ENCODE results near the gene MAP2K6. TPM values are rescaled to one million over a fixed set of nuclear protein-coding genes. Genes with fewer than 3 reads are reported as not detected.

Gene MAP2K6
- total and polyA plus RNA-seq, 3 donors from 2014 or later = 2.6 to 2.8 (median 2.7) TPM

GRCh38 chr17:69451416-69452394 is 37.2 kb downstream of the MAP2K6 start:
- H3K4me1 ChIP-seq = no peaks in the 10 kb centered on the region
- no peaks in the 10 kb centered on the region for H3K36me3 ChIP-seq (ENCODE audit: low read depth, missing control alignments)
- 93 to 95% methylated on average over 8 of the region's 8 CpGs for WGBS, 2 donors
- H3K9me3 ChIP-seq = no peaks in the 10 kb centered on the region
- DNase-seq = no peak
- H3K27ac ChIP-seq = no peak overlapping the region
- intact Hi-C loops (cut with DNase I; ENCODE audit: low total_unique reads) = no loop called here
- TF ChIP-seq CTCF (IDR thresholded peaks at IDR 0.05) (no peak), POLR2A (IDR thresholded peaks at IDR 0.05) (no peak)
- no peak overlapping the region for H3K4me3 ChIP-seq
- no peaks in the 10 kb centered on the region for H3K27me3 ChIP-seq

- no peaks in the 10 kb centered on the region for H3K36me3 ChIP-seq (ENCODE audit: low read depth, missing control alignments)
- H3K4me3 ChIP-seq = no peak overlapping the region
- no peak overlapping the region for H3K27ac ChIP-seq
- 93 to 95% methylated on average over 8 of the region's 8 CpGs for WGBS, 2 donors
- no peak for DNase-seq
- H3K9me3 ChIP-seq = no peaks in the 10 kb centered on the region
- H3K4me1 ChIP-seq = no peaks in the 10 kb centered on the region
- intact Hi-C loops (cut with DNase I; ENCODE audit: low total_unique reads) = no loop called here
- no peaks in the 10 kb centered on the region for H3K27me3 ChIP-seq
- TF ChIP-seq CTCF (IDR thresholded peaks at IDR 0.05) (no peak), POLR2A (IDR thresholded peaks at IDR 0.05) (no peak)
Observed at GRCh38 chr17:69452664-69453260, 38.3 kb downstream of the MAP2K6 start.

GRCh38 chr17:69454051-69454450 is 39.6 kb downstream of the MAP2K6 start:
- intact Hi-C loops (cut with DNase I; ENCODE audit: low total_unique reads) = no loop called here
- Histone ChIP-seq H3K36me3 (ENCODE audit: low read depth, missing control alignments) (no peaks in the 10 kb centered on the region), H3K4me1 (no peaks in the 10 kb centered on the region), H3K27me3 (no peaks in the 10 kb centered on the region), H3K4me3 (no peak overlapping the region), H3K9me3 (no peaks in the 10 kb centered on the region), H3K27ac (no peak overlapping the region)
- 86 to 91% methylated on average over 4 of the region's 4 CpGs for WGBS, 2 donors
- no peak for TF ChIP-seq CTCF (IDR thresholded peaks at IDR 0.05)
- TF ChIP-seq POLR2A (IDR thresholded peaks at IDR 0.05) = no peak
- no peak for DNase-seq

- Histone ChIP-seq H3K27ac (no peak overlapping the region), H3K36me3 (ENCODE audit: low read depth, missing control alignments) (no peaks in the 10 kb centered on the region), H3K9me3 (no peaks in the 10 kb centered on the region), H3K4me3 (no peak overlapping the region), H3K27me3 (no peaks in the 10 kb centered on the region), H3K4me1 (no peaks in the 10 kb centered on the region)
- no peak for DNase-seq
- intact Hi-C loops (cut with DNase I; ENCODE audit: low total_unique reads) = no loop called here
- WGBS, 2 donors = 89 to 96% methylated on average over 1 of the region's 1 CpG
- TF ChIP-seq CTCF (IDR thresholded peaks at IDR 0.05) (no peak), POLR2A (IDR thresholded peaks at IDR 0.05) (no peak)
Observed at GRCh38 chr17:69455040-69455439, 40.5 kb downstream of the MAP2K6 start.
